ENCODE results near the gene POGZ. TPM values are rescaled to one million over a fixed set of nuclear protein-coding genes. Genes with fewer than 3 reads are reported as not detected.
A peak's percentile ranks its signal among the peaks of the same experiment; 100 is the strongest.

The POGZ gene, protein sequence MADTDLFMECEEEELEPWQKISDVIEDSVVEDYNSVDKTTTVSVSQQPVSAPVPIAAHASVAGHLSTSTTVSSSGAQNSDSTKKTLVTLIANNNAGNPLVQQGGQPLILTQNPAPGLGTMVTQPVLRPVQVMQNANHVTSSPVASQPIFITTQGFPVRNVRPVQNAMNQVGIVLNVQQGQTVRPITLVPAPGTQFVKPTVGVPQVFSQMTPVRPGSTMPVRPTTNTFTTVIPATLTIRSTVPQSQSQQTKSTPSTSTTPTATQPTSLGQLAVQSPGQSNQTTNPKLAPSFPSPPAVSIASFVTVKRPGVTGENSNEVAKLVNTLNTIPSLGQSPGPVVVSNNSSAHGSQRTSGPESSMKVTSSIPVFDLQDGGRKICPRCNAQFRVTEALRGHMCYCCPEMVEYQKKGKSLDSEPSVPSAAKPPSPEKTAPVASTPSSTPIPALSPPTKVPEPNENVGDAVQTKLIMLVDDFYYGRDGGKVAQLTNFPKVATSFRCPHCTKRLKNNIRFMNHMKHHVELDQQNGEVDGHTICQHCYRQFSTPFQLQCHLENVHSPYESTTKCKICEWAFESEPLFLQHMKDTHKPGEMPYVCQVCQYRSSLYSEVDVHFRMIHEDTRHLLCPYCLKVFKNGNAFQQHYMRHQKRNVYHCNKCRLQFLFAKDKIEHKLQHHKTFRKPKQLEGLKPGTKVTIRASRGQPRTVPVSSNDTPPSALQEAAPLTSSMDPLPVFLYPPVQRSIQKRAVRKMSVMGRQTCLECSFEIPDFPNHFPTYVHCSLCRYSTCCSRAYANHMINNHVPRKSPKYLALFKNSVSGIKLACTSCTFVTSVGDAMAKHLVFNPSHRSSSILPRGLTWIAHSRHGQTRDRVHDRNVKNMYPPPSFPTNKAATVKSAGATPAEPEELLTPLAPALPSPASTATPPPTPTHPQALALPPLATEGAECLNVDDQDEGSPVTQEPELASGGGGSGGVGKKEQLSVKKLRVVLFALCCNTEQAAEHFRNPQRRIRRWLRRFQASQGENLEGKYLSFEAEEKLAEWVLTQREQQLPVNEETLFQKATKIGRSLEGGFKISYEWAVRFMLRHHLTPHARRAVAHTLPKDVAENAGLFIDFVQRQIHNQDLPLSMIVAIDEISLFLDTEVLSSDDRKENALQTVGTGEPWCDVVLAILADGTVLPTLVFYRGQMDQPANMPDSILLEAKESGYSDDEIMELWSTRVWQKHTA (N-terminal part only)
- total RNA-seq (2022) (118 and 128 TPM in 2 replicates), Bru-seq, nascent RNA (percentile 92 among the genes with signal in this experiment), BruChase-seq, experiment 1, labeled RNA remaining after a 6-hour chase (percentile 97 among the genes with signal in this experiment), BruChase-seq, experiment 2, labeled RNA remaining after a 2-hour chase (percentile 97 among the genes with signal in this experiment)
- long read RNA-seq, partial matches to known transcripts: 0 of 9 reads
- long read RNA-seq, other reads (novel, unspliced or antisense): 9 of 9 reads

DNA sequence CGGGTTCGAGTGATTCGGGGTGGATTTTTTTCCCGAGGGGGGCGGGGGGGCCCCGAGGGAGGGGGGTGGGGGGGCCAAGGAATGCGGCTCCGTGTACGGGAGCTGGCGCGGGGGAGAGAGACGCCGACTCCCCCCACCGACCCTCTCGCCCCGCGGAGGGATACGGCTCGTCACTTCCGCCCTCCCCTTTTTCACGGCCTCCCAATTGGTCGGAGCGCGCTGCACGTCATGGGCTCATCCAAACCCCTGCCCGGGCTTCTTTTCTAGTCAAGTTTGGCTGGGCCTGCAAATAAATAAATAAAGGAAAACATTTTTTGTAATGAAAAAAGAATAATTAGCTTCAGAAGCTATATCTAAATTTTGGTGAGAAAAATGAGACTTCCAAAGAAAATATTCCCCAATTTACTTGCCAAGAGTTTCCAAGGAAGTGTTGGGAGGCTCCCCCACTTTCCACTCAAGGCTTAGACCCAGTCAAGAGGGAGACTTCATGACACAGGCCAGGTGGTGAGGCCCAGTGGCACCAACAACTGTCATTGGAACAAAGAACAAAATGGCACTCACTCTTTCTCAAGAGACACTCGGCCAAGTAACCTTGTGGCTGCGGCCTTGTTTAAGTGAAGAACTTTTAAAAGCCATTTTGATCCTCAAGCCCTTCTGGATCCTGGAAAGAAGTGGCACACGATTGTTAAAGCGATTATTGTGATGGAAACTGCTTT is at the start of gene POGZ:
POGZ (minus strand) TSS at position 164 of the 716 bp plus-strand sequence. CDS start 17,290 bp downstream, outside the sequence.
- no peaks in the 10 kb centered on the region for H3K27me3 Mint-ChIP-seq (ENCODE audit: unreplicated experiment)
- H3K36me3 Mint-ChIP-seq (ENCODE audit: insufficient read depth, unreplicated experiment): peaks cover 29% of the 10 kb centered on the region
- peak; percentile 98 for DNase-seq
- intact Hi-C loops (cut with micrococcal nuclease; ENCODE audit: unreplicated experiment): loop anchor here (1.0 kb wide), 3 partner anchors 14 to 54 kb away; no protein-coding TSS in a partner anchor
- CTCF ChIA-PET: interaction anchor here (0.7 kb wide), 1 partner anchor 54 kb away, joined by 3 read pairs; no protein-coding TSS in a partner anchor
- H3K9me3 Mint-ChIP-seq (ENCODE audit: low read depth, unreplicated experiment): no peaks in the 10 kb centered on the region
- peak within 1 kb of the TSS; percentile 78 for H3K4me3 Mint-ChIP-seq (ENCODE audit: low read depth, unreplicated experiment)
- no peaks in the 10 kb centered on the region for H3K4me1 Mint-ChIP-seq (ENCODE audit: low read depth, unreplicated experiment)
- peak within 1 kb of the TSS; percentile 98 for H3K27ac Mint-ChIP-seq (ENCODE audit: unreplicated experiment)
- BruUV-seq (replicated peaks): TSS peak; percentile 65
- TF ChIP-seq, protein P1, sequence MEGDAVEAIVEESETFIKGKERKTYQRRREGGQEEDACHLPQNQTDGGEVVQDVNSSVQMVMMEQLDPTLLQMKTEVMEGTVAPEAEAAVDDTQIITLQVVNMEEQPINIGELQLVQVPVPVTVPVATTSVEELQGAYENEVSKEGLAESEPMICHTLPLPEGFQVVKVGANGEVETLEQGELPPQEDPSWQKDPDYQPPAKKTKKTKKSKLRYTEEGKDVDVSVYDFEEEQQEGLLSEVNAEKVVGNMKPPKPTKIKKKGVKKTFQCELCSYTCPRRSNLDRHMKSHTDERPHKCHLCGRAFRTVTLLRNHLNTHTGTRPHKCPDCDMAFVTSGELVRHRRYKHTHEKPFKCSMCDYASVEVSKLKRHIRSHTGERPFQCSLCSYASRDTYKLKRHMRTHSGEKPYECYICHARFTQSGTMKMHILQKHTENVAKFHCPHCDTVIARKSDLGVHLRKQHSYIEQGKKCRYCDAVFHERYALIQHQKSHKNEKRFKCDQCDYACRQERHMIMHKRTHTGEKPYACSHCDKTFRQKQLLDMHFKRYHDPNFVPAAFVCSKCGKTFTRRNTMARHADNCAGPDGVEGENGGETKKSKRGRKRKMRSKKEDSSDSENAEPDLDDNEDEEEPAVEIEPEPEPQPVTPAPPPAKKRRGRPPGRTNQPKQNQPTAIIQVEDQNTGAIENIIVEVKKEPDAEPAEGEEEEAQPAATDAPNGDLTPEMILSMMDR (IDR thresholded peaks at IDR 0.05; ENCODE audit: unreplicated experiment): no peak

DNA sequence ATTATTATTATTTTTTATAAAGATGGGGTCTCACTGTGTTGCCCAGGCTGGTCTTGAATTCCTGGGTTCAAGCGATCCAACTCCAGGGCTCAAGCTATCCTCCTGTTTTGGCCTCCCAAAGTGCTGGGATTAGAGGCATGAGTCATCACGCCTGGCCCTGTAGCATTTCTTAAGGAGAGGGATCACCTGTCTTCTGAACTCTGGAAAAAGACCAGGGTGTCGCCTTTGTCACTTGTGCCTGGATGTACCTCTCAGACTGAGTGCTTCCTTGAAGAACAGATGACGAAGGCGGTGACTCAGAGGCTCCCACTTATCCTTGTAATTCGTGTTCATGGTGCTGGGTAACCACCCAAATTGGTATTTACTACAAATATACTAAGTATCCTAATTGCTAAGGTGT is 49.5 kb upstream of the POGZ start:
- TF ChIP-seq, protein P1 (IDR thresholded peaks at IDR 0.05; ENCODE audit: unreplicated experiment): no peak
- H3K27ac Mint-ChIP-seq (ENCODE audit: unreplicated experiment): peak overlapping the region; percentile 87
- peaks cover 44% of the 10 kb centered on the region for H3K36me3 Mint-ChIP-seq (ENCODE audit: insufficient read depth, unreplicated experiment)

DNA sequence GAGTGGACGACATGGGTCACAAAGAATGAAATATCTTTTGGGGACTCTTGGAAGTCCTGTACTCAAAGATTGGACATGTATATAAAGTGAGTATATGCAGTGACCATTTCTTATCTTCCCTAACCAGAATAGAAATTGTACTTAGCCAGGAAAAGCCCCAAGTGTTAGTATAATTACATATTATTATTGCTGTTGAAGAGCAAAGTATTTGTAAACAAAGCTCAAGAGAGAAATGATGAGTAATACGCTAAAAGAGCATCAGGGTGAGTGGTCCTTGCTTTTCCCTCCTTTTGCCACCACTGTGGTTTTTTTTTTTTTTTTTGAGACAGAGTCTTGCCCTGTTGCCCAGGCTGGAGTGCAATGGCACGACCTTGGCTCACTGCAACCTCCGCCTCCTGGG is 45.5 kb upstream of the POGZ start:
- H3K27ac Mint-ChIP-seq (ENCODE audit: unreplicated experiment): no peak overlapping the region
- intact Hi-C loops (cut with micrococcal nuclease; ENCODE audit: unreplicated experiment): no loop called here
- H3K4me1 Mint-ChIP-seq (ENCODE audit: low read depth, unreplicated experiment): peaks cover 39% of the 10 kb centered on the region
- H3K9me3 Mint-ChIP-seq (ENCODE audit: low read depth, unreplicated experiment): no peaks in the 10 kb centered on the region
- CTCF ChIA-PET: interaction anchor here (0.6 to 1.1 kb wide), 2 partner anchors 12 to 14 kb away, joined by 3 read pairs; no protein-coding TSS in a partner anchor
- peaks cover 5% of the 10 kb centered on the region for H3K36me3 Mint-ChIP-seq (ENCODE audit: insufficient read depth, unreplicated experiment)
- BruUV-seq (replicated peaks): no TSS peak
- H3K27me3 Mint-ChIP-seq (ENCODE audit: unreplicated experiment): no peaks in the 10 kb centered on the region
- DNase-seq: no peak
- TF ChIP-seq, protein P1 (IDR thresholded peaks at IDR 0.05; ENCODE audit: unreplicated experiment): no peak
- H3K4me3 Mint-ChIP-seq (ENCODE audit: low read depth, unreplicated experiment): no peak overlapping the region

More for the DNA sequence above, 49.5 kb upstream of the POGZ start:
- Mint-ChIP-seq H3K4me1 (ENCODE audit: low read depth, unreplicated experiment) (peaks cover 39% of the 10 kb centered on the region), H3K27me3 (ENCODE audit: unreplicated experiment) (no peaks in the 10 kb centered on the region), H3K4me3 (ENCODE audit: low read depth, unreplicated experiment) (peak overlapping the region; percentile 76), H3K9me3 (ENCODE audit: low read depth, unreplicated experiment) (no peaks in the 10 kb centered on the region)
- intact Hi-C loops (cut with micrococcal nuclease; ENCODE audit: unreplicated experiment): loop anchor here (1.0 kb wide), 1 partner anchor 50 kb away; the partner anchor contains the start of gene POGZ
- DNase-seq: peak; percentile 85
- no TSS peak for BruUV-seq (replicated peaks)
- CTCF ChIA-PET: no interaction called here

Data from Calu3 (cell line).